ENCODE results near the gene TRAK2.
"Not testable (repeated sequence)": the region's sequence is repeated elsewhere in the genome, so short reads cannot be mapped to it uniquely, and the experiment has no call there.

The TRAK2 gene

GRCh38 chr2:201413143-201413542 is 38.1 kb downstream of the TRAK2 start:
- no peak for DNase-seq

GRCh38 chr2:201411421-201411820 is 39.8 kb downstream of the TRAK2 start:
- no peak for DNase-seq

GRCh38 chr2:201408931-201409330 is 42.3 kb downstream of the TRAK2 start:
- DNase-seq: no peak

GRCh38 chr2:201407265-201407664 is 44.0 kb downstream of the TRAK2 start:
- no peak for DNase-seq

GRCh38 chr2:201406077-201406662 is 45.1 kb downstream of the TRAK2 start:
- DNase-seq: peak; percentile 5

GRCh38 chr2:201404699-201405280 is 46.5 kb downstream of the TRAK2 start:
- DNase-seq: no peak

GRCh38 chr2:201403880-201404279 is 47.4 kb downstream of the TRAK2 start:
- peak; percentile 57 for DNase-seq

GRCh38 chr2:201402651-201403562 is 48.4 kb downstream of the TRAK2 start:
- DNase-seq: no peak

- DNase-seq: no peak
Observed at GRCh38 chr2:201401815-201402214, 49.4 kb downstream of the TRAK2 start.

- DNase-seq: no peak
Observed at GRCh38 chr2:201396595-201396994, 54.7 kb downstream of the TRAK2 start.

- DNase-seq: no peak
Observed at GRCh38 chr2:201383136-201383535, 68.1 kb downstream of the TRAK2 start.

- no peak for DNase-seq
Observed at GRCh38 chr2:201378496-201379397, 72.5 kb downstream of the TRAK2 start.

GRCh38 chr2:201377218-201377617 is 74.0 kb downstream of the TRAK2 start:
- no peak for DNase-seq

GRCh38 chr2:201369775-201370174 is 81.5 kb downstream of the TRAK2 start:
- no peak for DNase-seq

- DNase-seq: not testable (repeated sequence)
Observed at GRCh38 chr2:201369318-201369717, 81.9 kb downstream of the TRAK2 start.

- no peak for DNase-seq
Observed at GRCh38 chr2:201366146-201366545, 85.1 kb downstream of the TRAK2 start.

- peak; percentile 50 for DNase-seq
Observed at GRCh38 chr2:201363857-201364560, 87.2 kb downstream of the TRAK2 start.

GRCh38 chr2:201362396-201362795 is 88.9 kb downstream of the TRAK2 start:
- no peak for DNase-seq

- no peak for DNase-seq
Observed at GRCh38 chr2:201361078-201361733, 90.1 kb downstream of the TRAK2 start.

- no peak for DNase-seq
Observed at GRCh38 chr2:201360256-201360655, 91.0 kb downstream of the TRAK2 start.

- DNase-seq: no peak
Observed at GRCh38 chr2:201358684-201359083, 92.6 kb downstream of the TRAK2 start.

- DNase-seq: no peak
Observed at GRCh38 chr2:201357221-201357620, 94.0 kb downstream of the TRAK2 start, which contains the start of gene FLACC1. Gene FLACC1 (minus strand): TSS chr2:201357345. CDS start chr2:201351404, 5,941 bp downstream.
